Amniotic epithelial cell (primary cell): ENCODE measurements around the gene KBTBD12.

ENCODE experiments used
- DNase-seq: peaks from one replicate; pipeline ENCODE4 v3.0.0-alpha.2; 2010; ENCODE audit warnings: low read depth

Gene KBTBD12

DNA sequence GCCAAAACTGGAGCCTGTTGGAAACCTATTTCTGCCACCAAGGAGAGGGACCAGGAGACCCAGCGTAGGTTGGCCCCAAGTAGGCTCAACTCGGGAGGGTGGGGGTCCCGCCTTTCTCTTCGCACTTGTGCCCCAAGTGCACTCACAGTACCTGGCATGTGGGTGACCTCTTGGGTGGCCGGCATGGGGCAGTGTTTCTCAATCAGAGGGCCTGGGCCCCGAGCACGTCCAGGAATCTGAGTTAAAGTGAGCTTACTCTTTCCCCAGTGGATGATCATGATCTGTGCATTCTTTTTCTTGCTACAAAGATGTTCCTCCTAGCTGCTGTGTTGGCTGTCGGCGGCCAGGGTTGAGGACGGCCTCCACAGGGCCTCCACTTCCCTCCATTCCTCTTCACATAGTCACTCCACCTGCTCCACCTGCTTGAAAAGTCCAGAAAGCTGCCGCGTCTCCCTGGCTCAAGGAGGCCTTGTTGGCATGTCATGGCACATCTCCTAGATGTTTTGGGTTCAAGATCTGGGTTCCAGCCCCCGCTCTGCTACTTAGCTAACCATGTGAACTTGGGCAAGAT lies 70.7 kb downstream of the KBTBD12 start:
- DNase-seq = no peak

DNA sequence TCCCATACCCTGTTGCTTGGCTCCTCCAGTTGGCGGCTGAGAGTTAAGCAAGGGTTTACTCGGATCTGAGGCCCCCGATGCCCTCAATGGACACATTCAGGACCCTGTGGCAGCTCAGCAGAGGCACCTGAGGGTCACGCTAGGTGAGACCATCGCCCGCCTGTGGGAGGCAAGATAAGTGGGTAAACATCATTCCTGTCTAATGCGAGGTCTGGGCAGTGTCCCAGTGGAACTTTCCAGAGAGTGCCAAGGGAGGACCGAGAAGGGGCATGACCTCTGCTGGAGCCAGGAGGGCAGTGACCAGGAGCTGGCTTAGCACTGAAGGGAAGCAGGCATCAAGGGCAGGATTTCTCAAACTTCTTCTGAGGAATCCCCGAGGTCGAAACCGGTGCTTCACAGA lies 71.8 kb downstream of the KBTBD12 start:
- no peak for DNase-seq

DNA sequence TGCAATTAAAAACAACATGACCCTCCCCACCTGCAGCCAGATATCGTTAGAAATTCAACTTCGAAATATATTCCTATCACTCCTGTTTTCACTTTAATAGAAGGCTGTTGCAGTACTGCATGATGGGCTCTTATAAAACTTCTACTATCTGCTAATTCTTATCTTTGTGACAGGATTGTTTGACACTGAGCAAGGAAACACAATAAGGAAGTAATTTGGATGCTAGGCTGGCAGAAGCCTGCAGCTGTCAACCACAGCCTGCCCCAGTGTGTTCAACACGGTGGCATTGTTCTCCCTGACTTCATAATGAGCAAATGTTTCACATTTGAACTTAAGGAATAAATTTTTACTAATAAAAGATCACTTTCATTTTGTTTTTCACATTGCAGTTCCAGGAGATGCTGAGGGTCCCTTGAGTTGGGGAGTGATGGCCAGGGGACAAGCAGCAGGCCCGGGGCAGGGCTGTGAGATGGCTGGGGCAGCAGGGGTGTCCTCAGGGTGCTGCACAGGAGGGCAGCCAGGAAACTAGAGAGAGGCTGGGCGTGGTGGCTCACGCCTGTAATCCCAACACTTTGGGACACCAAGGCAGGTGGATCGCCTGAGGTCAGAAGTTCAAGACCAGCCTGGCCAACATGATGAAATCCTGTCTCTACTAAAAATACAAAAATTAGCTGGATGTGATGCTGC lies 72.4 kb downstream of the KBTBD12 start:
- no peak for DNase-seq

GRCh38 chr3:127988770-127989557 lies 73.9 kb downstream of the KBTBD12 start:
- DNase-seq = no peak

DNA sequence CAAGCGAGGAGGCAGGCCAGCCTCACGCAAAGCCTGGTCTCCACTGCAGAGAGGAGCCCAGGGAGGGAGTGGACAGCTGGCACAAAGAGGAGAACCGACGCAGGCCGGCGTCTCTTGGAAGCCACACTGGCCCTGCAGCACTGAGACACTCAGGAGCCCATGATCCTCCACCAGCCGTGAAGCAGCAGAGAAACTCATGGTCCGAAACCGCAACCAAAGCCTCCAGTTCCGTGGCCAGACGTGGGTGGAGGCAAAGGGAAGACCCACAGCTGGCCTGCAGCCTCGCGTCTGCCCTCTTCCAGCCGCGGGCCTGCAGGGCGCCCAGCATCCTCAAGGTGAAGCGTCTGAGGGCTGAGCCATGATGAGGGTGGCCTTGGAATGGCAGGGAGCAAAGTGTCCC lies 75.0 kb downstream of the KBTBD12 start:
- no peak for DNase-seq

DNA sequence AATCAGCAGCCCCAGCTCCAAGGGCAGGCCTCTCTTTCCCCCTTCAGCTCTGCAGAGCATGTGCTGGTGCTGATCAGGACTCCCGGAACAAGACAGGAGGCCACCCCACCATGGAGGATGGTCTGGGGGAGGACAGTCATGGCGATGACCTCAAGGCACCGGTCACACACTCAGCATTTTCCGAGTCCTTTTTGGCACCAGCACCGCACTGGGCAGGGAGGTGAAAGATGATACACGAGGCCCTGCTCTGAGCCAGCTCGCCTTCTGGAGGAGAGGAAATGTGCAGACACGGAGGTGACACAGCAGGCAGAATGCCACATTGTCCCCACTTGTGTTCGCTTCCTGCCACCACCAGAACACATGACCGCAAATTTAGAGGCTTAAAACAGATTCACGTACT lies 75.4 kb downstream of the KBTBD12 start:
- no peak for DNase-seq

DNA sequence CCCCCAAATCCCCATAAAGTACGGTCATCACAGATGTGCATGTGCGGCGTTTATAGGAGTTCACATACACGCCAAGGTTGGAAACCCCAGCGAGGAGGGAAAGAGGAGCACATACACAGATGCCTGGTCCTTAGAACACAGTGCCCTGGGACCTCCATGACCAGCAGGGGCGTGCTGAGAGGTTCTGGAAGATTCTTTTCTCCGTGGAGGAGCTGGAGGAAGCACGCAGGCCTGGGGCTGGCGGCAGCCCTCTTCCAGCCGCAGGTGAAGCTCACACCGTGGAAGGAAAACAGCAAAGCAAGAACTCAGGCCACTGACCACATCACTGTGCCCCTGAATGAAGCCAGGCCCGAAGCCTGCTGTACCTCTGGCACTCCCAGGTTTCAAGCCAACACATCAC lies 76.2 kb downstream of the KBTBD12 start:
- no peak for DNase-seq

- no peak for DNase-seq
Measured at GRCh38 chr3:127991681-127992080, 76.6 kb downstream of the KBTBD12 start.

GRCh38 chr3:127992127-127992526 lies 77.1 kb downstream of the KBTBD12 start:
- DNase-seq = no peak

DNA sequence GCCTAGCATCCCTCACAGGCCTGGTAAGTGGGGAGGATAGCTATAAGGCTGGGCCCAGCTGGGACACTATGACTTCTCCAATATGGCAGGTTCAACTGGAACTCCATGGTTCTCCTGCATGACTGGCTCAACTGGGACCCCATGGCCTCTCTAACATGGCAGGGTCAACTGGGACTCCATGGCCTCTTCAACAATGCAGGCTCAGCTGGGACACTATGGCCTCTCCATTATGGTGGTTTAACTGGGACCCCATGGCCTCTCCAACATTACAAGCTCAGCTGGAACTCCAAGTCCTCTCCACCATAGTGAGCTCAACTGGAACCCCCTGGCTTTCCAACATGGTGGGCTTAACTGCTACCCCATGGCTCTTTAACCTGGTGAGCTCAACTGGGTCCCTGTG lies 79.0 kb downstream of the KBTBD12 start:
- no peak for DNase-seq

DNA sequence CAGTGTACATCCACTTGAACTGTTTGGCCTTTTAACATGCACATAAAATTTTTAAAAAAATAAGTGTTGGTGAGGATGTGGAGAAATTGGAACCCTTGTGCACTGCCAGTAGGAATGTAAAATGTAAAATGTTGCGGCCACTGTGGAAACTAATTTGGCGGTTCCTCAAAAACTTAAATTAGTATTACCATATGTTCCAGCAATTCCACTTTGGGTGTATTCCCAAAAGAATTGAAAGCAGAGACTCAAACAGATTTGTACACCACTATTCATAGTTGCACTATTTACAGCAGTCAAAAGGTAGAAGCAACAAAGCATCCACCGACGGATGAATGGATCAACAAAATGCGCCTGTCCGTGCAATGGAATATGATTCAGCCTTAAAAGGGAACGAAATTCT lies 82.0 kb downstream of the KBTBD12 start:
- no peak for DNase-seq

GRCh38 chr3:127997961-127998360 lies 82.9 kb downstream of the KBTBD12 start:
- DNase-seq = no peak

GRCh38 chr3:127998596-127998995 lies 83.6 kb downstream of the KBTBD12 start:
- no peak for DNase-seq

GRCh38 chr3:127999509-128000106 lies 84.6 kb downstream of the KBTBD12 start:
- DNase-seq = no peak

DNA sequence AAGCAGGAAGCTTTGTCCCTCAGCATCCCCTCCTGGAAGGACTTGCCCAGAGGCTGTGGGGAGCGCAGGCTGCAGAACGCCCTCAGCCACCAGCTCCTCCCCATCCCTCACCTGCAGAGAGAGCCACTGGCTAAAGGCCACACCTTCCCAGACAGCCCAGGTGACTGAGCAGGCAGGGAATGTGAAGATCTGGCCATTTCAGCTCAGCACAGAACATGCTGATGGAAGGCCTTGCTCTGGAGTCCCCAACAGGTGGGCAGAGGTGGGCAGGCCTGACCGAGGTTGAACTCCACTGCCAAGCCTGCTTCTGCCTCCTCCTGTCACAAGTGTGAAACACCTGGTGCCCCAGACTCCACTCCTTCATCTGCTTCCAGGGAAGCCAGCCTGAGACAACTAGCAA lies 86.5 kb downstream of the KBTBD12 start:
- DNase-seq = no peak

- no peak for DNase-seq
Measured at GRCh38 chr3:128004661-128005060, 89.6 kb downstream of the KBTBD12 start.

- DNase-seq = no peak
Measured at GRCh38 chr3:128006061-128007032, 91.3 kb downstream of the KBTBD12 start.

DNA sequence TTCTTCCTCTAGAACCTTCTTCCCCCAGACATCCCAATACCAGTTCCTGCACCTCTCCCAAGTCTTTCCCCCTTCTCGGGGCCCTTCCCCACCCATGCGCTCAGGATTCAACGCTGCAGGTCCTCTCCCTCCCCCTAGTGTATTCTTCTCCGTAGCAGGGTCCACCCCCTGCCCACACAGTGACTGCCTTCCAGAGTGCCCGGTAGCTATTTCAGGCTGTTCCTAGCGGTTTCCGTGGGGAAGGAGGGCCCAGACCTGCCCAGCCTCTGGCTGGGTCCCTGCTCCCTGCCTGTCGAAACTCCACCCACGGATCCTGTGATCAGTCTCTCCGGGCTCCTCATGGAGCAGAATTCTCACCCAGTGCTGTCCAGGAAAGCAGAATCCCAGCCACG lies 92.0 kb downstream of the KBTBD12 start:
- no peak for DNase-seq

DNA sequence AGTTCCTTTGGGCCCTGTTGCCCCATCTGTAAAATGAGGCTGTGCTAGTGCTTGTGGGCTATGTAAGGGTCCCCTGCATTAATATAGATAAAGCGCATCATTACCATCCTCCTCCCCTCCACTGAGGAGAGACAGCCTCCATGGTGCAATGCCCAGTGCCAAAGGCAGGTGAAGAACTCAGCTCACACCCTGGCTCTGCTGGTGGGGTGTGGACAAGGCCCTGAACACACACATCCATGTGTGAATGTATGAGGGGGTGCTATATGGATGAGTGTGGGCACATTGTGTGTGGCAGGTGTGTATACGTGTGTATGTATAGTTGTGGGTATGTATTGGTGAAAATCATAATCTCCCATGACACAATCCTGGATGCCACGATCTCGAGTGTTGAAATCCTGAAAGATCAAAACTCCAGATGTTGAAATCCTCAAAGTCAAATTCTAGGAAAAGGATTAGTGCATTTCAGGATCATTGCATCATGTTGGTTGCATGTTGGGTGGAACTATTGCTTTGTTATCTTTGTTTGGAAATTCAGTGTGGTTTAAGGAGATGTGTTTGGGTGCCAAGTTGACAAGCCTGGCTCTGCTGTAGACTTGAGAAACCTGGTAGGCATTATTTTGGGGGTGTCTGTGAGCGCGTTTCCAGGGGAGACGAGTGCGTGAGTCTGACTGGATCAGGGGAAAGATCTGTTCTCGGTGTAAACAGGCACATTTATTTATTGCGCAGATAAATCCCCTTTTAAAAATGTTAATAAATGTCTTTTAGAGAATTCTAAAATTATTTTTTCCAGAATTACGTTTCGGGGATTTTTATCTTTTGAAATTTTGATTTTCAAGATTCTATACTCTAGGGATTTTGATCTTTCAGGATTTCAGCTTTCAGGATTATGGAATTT lies 95.2 kb downstream of the KBTBD12 start:
- peak; percentile 95 for DNase-seq

DNA sequence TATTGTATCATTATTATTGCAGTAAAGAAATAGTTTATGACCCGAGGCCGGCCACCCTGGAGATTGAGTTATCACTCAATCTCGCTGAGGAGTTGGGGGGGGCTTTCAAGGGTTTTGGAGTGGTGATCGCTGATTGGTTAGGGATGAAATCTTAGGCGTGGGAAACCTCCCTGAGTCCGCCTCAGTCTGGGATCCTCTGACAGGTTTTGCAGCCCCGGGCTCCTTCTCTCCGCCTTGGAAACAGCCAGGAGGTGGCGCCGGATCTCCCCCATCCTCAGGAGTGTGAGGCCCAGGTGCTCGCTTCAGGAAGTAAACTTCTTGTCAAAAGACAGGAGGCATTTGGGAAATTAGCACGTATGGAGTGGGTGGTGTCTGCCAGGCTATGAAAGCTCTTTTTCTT lies 96.1 kb downstream of the KBTBD12 start:
- peak; percentile 21 for DNase-seq

- DNase-seq = peak; percentile 3
Measured at GRCh38 chr3:128012050-128012449, 97.0 kb downstream of the KBTBD12 start.
